Measurements from ENCODE around the gene ATG5. TPM values are rescaled to one million over a fixed set of nuclear protein-coding genes. Genes with fewer than 3 reads are reported as not detected.
"Not testable (repeated sequence)": the region's sequence is repeated elsewhere in the genome, so short reads cannot be mapped to it uniquely, and the experiment has no call there.

Gene ATG5
- total RNA-seq, 1 donor, result 45.4 TPM

- DNase-seq (ENCODE audit: low read depth), result no peak
- TF ChIP-seq, protein P1, sequence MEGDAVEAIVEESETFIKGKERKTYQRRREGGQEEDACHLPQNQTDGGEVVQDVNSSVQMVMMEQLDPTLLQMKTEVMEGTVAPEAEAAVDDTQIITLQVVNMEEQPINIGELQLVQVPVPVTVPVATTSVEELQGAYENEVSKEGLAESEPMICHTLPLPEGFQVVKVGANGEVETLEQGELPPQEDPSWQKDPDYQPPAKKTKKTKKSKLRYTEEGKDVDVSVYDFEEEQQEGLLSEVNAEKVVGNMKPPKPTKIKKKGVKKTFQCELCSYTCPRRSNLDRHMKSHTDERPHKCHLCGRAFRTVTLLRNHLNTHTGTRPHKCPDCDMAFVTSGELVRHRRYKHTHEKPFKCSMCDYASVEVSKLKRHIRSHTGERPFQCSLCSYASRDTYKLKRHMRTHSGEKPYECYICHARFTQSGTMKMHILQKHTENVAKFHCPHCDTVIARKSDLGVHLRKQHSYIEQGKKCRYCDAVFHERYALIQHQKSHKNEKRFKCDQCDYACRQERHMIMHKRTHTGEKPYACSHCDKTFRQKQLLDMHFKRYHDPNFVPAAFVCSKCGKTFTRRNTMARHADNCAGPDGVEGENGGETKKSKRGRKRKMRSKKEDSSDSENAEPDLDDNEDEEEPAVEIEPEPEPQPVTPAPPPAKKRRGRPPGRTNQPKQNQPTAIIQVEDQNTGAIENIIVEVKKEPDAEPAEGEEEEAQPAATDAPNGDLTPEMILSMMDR (IDR thresholded peaks at IDR 0.05; ENCODE audit: insufficient read depth, low read length), result no peak
Observed at GRCh38 chr6:106244521-106244920, 81.0 kb downstream of the ATG5 start.

GRCh38 chr6:106243261-106243660 is 82.3 kb downstream of the ATG5 start:
- TF ChIP-seq, protein P1 (IDR thresholded peaks at IDR 0.05; ENCODE audit: insufficient read depth, low read length), result no peak
- no peak for DNase-seq (ENCODE audit: low read depth)
- no peak overlapping the region for H3K4me3 ChIP-seq (ENCODE audit: low read depth, low read length)

More at GRCh38 chr6:106244521-106244920, 81.0 kb downstream of the ATG5 start:
- H3K4me3 ChIP-seq (ENCODE audit: low read depth, low read length), result no peak overlapping the region

- DNase-seq (ENCODE audit: low read depth), result no peak
- TF ChIP-seq, protein P1 (IDR thresholded peaks at IDR 0.05; ENCODE audit: insufficient read depth, low read length), result no peak
Observed at GRCh38 chr6:106241498-106241897, 84.1 kb downstream of the ATG5 start.

GRCh38 chr6:106237286-106237685 is 88.3 kb downstream of the ATG5 start:
- TF ChIP-seq, protein P1 (IDR thresholded peaks at IDR 0.05; ENCODE audit: insufficient read depth, low read length), result no peak
- H3K4me3 ChIP-seq (ENCODE audit: low read depth, low read length), result no peak overlapping the region
- no peak for DNase-seq (ENCODE audit: low read depth)

More at GRCh38 chr6:106241498-106241897, 84.1 kb downstream of the ATG5 start:
- no peak overlapping the region for H3K4me3 ChIP-seq (ENCODE audit: low read depth, low read length)

- DNase-seq (ENCODE audit: low read depth); H3K4me3 ChIP-seq (ENCODE audit: low read depth, low read length): not testable (repeated sequence)
Observed at GRCh38 chr6:106229876-106230445, 95.6 kb downstream of the ATG5 start.

DNA sequence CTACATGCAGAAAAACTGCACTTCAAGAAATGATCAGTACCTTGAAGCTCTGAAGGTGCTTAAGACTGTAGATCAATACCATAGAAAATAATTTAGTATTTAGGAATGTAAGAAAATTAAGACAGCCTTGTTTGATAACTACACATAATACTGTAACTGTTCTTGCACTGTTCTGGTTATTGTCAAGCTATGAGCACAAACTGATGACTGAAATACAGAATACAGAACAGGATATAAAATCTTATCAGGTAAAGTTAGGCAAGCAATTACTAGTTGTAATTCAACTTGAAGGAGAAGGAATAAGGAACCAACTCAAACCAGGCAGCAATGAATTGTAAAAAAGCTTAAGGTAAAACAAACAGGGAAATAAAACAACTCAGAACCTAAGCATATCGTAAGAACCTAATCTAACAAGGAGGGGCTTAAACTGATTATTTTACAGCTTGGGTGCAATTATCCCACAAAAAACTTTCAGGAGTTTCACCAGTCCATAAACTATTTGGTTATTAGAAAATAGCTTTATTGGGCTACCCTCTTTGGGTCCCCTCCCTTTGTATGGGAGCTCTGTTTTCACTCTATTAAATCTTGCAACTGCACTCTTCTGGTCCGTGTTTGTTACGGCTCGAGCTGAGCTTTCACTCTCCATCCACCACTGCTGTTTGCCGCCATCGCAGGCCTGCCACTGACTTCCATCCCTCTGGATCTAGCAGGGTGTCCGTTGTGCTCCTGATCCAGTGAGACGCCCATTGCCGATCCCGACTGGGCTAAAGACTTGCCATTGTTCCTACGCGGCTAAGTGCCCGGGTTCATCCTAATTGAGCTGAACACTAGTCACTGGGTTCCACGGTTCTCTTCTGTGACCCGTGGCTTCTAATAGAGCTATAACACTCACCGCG is 97.7 kb downstream of the ATG5 start:
- TF ChIP-seq, protein P1 (IDR thresholded peaks at IDR 0.05; ENCODE audit: insufficient read depth, low read length), result no peak
- no peak for DNase-seq (ENCODE audit: low read depth)
- no peak overlapping the region for H3K4me3 ChIP-seq (ENCODE audit: low read depth, low read length)

DNA sequence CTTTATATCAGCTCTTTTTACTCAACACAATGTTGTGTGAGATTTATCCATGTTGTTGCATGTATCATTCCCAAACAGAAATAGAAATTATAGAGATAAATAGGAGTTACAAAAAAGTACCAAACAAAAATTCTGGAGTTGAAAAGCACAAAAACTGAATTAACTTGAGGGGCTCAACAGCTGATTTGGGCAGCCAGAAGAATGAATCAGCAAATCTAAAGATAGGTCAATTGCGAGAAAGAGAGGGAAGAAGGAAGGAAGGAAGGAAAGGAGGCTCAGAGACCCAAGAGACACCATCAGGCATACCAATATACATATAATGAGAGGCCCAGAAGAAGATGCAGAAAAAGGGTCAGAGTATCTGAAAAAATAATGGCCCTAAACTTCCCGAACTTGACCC is 98.9 kb downstream of the ATG5 start:
- TF ChIP-seq, protein P1 (IDR thresholded peaks at IDR 0.05; ENCODE audit: insufficient read depth, low read length), result no peak
- no peak overlapping the region for H3K4me3 ChIP-seq (ENCODE audit: low read depth, low read length)
- DNase-seq (ENCODE audit: low read depth), result no peak

Data from fibroblast of the aortic adventitia (primary cell).